Right cardiac atrium (tissue), 5 donors: ENCODE results near the gene SESN1. TPM values are rescaled to one million over a fixed set of nuclear protein-coding genes. Genes with fewer than 3 reads are reported as not detected.

Experiments used
- ATAC-seq, 2 donors: fragments of 200-7000 bp; cut with Tn5 transposase; one replicate each; pipeline versions ENCODE4 v1.8.0 to v1.9.1; 2020; ENCODE audit warnings: moderate library complexity in 2 of 2, mild to moderate bottlenecking in 1 of 2
- DNase-seq, 3 donors: peaks; one replicate each; pipeline ENCODE4 v3.0.0-alpha.2; 2020
- H3K27ac ChIP-seq: one replicate; pipeline ENCODE4 v1.5.1; 2013; ENCODE audit warnings: mild to moderate bottlenecking, low read length, control low read depth, moderate library complexity
- H3K27me3 ChIP-seq: one replicate; pipeline ENCODE4 v1.6.1; 2013; ENCODE audit not compliant: control insufficient read depth, insufficient read depth
- H3K4me1 ChIP-seq: one replicate; pipeline ENCODE4 v1.6.1; 2013; ENCODE audit warnings: low read length; ENCODE audit not compliant: control insufficient read depth, insufficient read depth
- H3K4me3 ChIP-seq: one replicate; pipeline ENCODE4 v1.5.1; 2013; ENCODE audit warnings: low read length, control low read depth
- H3K9me3 ChIP-seq: one replicate; pipeline ENCODE4 v1.6.1; 2013; ENCODE audit warnings: low read length; ENCODE audit not compliant: control insufficient read depth
- WGBS: extraction: QIAGEN DNeasy Blood & Tissue Kit; methylation state at CpG from one replicate; pipeline ENCODE4 v1.1.7; 2013; 5-methylcytosine and 5-hydroxymethylcytosine counted together
- intact Hi-C, 4 donors: fragments of 100-400 bp; cut with DNase I; formaldehyde crosslinking; loops; one replicate each; pipeline versions ENCODE4 v1.11.0 to v1.14.0; 2022 to 2023
- polyA plus RNA-seq: library from polyadenylated mRNA; stranded (reverse); fragments of 200-250 nt; gene quantifications from one replicate; pipeline ENCODE4 v1.2.3, GENCODE V29; 2013
- total RNA-seq, 4 donors: library from RNA; stranded (reverse); fragmentation: NEBNext Ultra II Directional; extraction: Animal tissue kit (Norgen Biotek cat#: 25700); gene quantifications; one replicate each; pipeline ENCODE4 v1.2.1, GENCODE V29; 2021
- donor health status: healthy with polysubstance abuse.
- donor health status: DM: no; HTN: yes; CAD: no.
- donor health status: DM: no; HTN: no; CAD: no.
- donor health status: DM: no; HTN: yes; CAD: no; lungs with severe emphysema.
- donor health status: DM: yes; HTN: yes; CAD: no.

SESN1 gene
- total and polyA plus RNA-seq, 5 donors: 26.5 to 60.5 (median 40.8) TPM

DNA sequence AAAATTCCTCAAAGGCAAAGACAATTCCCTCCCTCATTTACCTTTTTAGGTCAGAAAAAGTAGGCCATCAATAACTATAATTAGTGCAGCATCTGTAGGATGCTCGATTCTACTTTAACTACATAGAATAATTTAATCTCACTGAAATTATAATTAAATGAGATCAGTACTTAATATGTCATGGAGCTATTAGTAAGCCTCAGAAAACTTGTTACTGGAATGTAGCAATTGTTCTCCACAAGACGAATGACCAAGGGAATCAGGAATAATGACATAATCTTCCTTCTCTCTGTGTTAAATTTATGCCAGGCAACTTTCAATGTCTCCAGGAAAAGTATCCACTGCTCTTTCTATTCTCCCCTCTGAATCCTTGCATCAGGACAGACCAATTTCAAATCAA, 34.1 kb downstream of the SESN1 start:
- no peak overlapping the region for H3K4me3 ChIP-seq
- DNase-seq: no peak
- no peaks in the 10 kb centered on the region for H3K27me3 ChIP-seq
- peaks cover 16% of the 10 kb centered on the region for H3K4me1 ChIP-seq
- H3K27ac ChIP-seq: no peak overlapping the region
- no peaks in the 10 kb centered on the region for H3K9me3 ChIP-seq
- WGBS: 22% methylated on average over 2 of the region's 2 CpGs
- intact Hi-C loops: loop anchor here in 1 of 4 donors (10.0 kb wide), 2 partner anchors 56 to 156 kb away; no protein-coding TSS in a partner anchor
- no peak for ATAC-seq

DNA sequence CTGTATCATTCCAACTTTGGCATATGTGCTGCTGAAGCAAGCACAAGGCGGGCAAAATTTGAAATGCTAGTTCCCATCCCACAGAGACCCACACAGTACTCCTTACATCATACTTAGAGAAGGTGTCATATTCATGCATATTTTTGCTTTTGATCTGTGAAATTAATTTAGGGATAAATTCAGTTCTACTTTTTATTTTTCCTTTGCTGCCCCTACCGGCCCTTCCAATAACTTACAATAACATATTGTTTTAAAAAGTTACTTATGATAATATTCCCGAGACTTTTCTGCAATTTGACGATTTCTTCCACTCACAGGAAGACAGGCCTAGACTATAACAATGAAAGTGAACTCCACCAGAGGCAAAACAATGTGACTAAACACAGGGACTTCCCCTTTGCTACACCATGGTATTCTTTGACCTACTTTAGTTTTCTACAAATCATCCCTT, 35.0 kb downstream of the SESN1 start:
- Histone ChIP-seq H3K9me3 (no peaks in the 10 kb centered on the region), H3K4me3 (no peak overlapping the region), H3K27ac (no peak overlapping the region), H3K4me1 (peaks cover 16% of the 10 kb centered on the region), H3K27me3 (no peaks in the 10 kb centered on the region)
- WGBS: 41% methylated on average over 4 of the region's 4 CpGs
- ATAC-seq: peak; percentile 75 to 88
- intact Hi-C loops: loop anchor here in 3 of 4 donors (5.0 to 10.0 kb wide), 3 partner anchors 52 to 155 kb away; no protein-coding TSS in a partner anchor
- no peak for DNase-seq

DNA sequence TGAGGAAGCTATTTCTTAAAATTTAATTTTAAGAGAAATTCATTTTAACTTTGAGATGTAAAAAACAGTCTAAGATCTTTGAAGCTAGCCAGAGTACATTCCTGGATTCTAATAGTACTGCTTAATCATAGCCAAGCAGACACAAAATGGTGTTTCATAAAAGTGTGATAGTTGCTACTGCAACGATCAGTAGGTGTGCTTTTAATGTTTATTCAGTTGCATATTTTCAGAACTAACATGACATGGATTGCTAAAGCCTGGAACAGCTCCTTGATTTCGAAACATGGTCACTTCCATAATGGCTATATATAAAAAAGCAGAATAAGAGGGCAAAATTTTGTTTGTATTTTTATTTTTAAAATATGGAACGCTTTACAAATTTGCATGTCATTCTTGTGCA, 35.5 kb downstream of the SESN1 start:
- ATAC-seq (no peak), DNase-seq (no peak)
- Histone ChIP-seq H3K4me1 (peaks cover 16% of the 10 kb centered on the region), H3K27me3 (no peaks in the 10 kb centered on the region), H3K9me3 (no peaks in the 10 kb centered on the region), H3K27ac (no peak overlapping the region), H3K4me3 (no peak overlapping the region)
- WGBS: 56% methylated on average over 3 of the region's 3 CpGs
- intact Hi-C loops: loop anchor here in 2 of 4 donors (5.0 to 10.0 kb wide), 2 partner anchors 52 to 54 kb away; no protein-coding TSS in a partner anchor

DNA sequence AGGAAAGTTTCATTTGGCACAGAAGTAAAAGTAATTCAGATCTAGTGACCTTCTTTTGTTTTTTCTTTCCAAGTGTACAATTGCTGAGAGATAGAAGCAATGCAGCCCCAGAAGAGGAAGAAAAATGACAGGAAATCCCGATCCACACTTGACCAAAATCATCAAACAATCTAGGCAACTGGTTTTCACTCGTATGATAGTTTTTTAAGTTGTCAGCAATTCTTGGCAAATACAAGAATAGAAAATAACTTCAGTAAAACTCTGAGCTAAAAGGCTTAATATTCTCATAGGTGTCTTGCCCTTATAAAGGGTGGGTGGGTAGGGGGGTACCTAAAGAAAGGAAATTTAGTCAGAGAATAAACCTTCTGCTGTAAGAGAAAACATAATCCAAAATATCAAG, 36.0 kb downstream of the SESN1 start:
- 31% methylated on average over 2 of the region's 2 CpGs for WGBS
- Histone ChIP-seq H3K9me3 (no peaks in the 10 kb centered on the region), H3K4me3 (no peak overlapping the region), H3K27ac (no peak overlapping the region), H3K4me1 (peaks cover 16% of the 10 kb centered on the region), H3K27me3 (no peaks in the 10 kb centered on the region)
- ATAC-seq (no peak), DNase-seq (no peak)
- intact Hi-C loops: loop anchor here in 2 of 4 donors (5.0 to 10.0 kb wide), 2 partner anchors 51 to 54 kb away; no protein-coding TSS in a partner anchor

DNA sequence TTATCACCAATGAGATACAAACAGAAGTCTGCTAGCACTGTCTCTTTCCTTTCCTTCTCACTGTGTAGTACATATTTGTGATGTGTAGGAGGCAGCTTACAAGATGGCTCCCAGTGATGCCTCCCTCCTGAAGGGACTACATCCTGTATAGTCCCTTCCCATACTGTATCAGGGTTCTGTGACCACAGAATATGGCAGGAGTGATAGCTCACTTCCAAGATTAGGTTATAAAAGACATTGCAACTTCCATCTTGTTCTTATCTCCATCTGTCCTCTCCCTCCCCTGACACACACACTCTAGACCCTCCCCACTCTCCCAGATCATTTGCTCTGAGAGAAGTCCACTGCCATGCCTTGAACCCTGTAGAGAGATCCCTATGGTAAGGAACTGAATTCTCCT, 38.0 kb downstream of the SESN1 start:
- intact Hi-C loops: loop anchor here in 2 of 4 donors (5.0 to 10.0 kb wide), 2 partner anchors 49 to 52 kb away; no protein-coding TSS in a partner anchor
- Histone ChIP-seq H3K27me3 (no peaks in the 10 kb centered on the region), H3K4me1 (peaks cover 10% of the 10 kb centered on the region), H3K4me3 (no peak overlapping the region), H3K9me3 (no peaks in the 10 kb centered on the region), H3K27ac (no peak overlapping the region)
- ATAC-seq (peak in 1 of 2 donors; percentile 12), DNase-seq (no peak)

DNA sequence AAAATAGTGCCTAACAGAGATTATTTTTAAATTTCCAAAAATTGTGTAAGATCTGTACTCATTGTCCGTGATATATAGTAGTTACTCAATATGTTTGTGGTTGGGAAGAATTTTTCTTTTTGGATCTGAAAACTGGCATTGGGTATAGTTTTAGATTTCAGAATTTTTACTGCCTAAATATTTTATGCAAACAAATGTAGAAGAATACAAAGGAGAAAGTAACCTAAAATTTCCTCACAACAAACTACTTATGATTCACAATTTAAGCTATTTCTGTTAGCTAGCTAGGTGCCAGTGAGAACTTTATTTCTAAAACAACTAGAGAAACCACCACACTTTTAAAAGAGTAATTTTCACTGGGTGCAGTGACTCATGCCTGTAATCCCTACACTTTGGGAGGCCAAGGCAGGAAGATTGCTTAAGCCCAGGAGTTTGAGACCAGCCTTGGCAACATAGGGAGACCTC, 38.8 kb downstream of the SESN1 start:
- 87% methylated on average over 1 of the region's 1 CpG for WGBS

DNA sequence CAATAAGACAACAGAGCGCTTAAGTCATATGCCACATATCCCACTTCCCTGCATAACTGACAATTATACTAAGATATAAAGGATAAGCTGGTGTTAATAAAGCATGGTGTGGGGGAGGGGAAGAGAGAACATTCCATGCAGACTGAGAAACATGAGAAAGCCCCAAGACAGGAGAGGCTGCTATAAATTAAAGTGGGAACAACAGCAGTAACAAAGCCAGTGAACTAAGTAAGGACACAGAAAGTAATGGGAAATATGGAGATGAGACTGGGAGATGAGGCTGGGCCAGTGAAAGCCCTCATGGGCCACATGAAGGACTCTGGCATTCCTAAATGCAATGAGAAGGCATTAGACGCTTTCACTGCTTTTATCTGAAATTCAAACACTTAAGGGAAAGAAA, 41.3 kb downstream of the SESN1 start:
- no peak for DNase-seq
- Histone ChIP-seq H3K4me3 (no peak overlapping the region), H3K27me3 (no peaks in the 10 kb centered on the region), H3K9me3 (no peaks in the 10 kb centered on the region), H3K4me1 (peaks cover 9% of the 10 kb centered on the region), H3K27ac (no peak overlapping the region)
- 86% methylated on average over 2 of the region's 2 CpGs for WGBS
- intact Hi-C loops: loop anchor here in 1 of 4 donors (10.0 kb wide), 1 partner anchor 49 kb away; no protein-coding TSS in a partner anchor
- ATAC-seq: no peak

More for the DNA sequence above, 38.8 kb downstream of the SESN1 start:
- Histone ChIP-seq H3K9me3 (no peaks in the 10 kb centered on the region), H3K4me3 (no peak overlapping the region), H3K4me1 (peaks cover 10% of the 10 kb centered on the region), H3K27me3 (no peaks in the 10 kb centered on the region), H3K27ac (no peak overlapping the region)
- no peak for ATAC-seq
- intact Hi-C loops: loop anchor here in 2 of 4 donors (5.0 to 10.0 kb wide), 2 partner anchors 49 to 51 kb away; no protein-coding TSS in a partner anchor
- no peak for DNase-seq

DNA sequence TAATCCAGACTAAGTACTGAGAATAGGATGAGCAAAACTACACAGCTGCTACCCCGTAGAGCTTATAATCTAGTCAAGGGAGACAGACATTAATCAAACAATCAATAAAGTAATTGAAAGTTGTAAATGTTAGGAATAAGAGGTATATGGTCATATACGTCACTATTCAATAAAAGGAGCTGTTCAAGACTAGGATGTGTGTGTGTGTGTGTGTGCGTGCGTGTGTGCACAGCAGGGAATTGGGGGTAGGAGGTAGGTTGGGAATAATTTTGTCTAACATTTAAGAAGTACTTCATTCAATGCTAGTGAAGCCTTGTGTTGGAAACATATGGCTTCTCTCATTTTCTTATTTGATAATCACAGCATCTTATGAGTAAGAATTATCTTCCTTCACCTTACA, 41.8 kb downstream of the SESN1 start:
- 91% methylated on average over 4 of the region's 4 CpGs for WGBS
- no peak overlapping the region for H3K27ac ChIP-seq
- H3K9me3 ChIP-seq: no peaks in the 10 kb centered on the region
- H3K4me1 ChIP-seq: peaks cover 9% of the 10 kb centered on the region
- no peak overlapping the region for H3K4me3 ChIP-seq
- H3K27me3 ChIP-seq: no peaks in the 10 kb centered on the region
- intact Hi-C loops: loop anchor here in 1 of 4 donors (10.0 kb wide), 1 partner anchor 48 kb away; no protein-coding TSS in a partner anchor
- DNase-seq (no peak), ATAC-seq (no peak)

DNA sequence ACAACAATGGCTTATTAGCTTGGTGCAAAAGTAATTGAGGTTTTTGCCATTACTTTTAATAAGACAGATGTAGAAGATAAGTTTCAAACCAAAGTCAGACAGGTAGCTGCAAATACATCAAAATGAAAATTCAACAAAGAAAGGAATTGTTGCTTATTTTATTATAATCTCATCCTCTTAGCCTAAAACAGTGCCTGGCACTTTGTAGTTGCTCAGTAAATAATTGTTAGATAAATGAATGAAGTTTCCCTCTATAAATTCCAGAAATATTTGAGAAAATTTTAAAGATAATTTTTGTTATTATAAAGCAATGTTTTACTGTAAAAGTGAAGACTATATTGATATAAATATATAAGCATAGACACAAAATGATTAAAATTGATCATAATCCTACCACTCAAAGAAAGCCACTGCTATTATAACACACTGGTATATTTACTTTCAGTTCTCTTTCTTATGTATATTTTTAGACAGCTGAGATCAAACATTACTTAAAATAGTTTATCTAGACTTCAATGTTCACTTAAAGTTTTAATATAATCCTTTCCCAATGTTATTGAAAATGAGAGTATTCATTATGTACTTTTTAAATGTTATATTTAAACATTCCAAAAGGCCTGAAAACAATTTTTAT, 42.5 kb downstream of the SESN1 start:
- DNase-seq: no peak
- Histone ChIP-seq H3K9me3 (no peaks in the 10 kb centered on the region), H3K4me1 (peaks cover 8% of the 10 kb centered on the region), H3K27me3 (no peaks in the 10 kb centered on the region), H3K27ac (no peak overlapping the region), H3K4me3 (no peak overlapping the region)
- intact Hi-C loops: loop anchor here in 1 of 4 donors (10.0 kb wide), 1 partner anchor 47 kb away; no protein-coding TSS in a partner anchor
- no peak for ATAC-seq

DNA sequence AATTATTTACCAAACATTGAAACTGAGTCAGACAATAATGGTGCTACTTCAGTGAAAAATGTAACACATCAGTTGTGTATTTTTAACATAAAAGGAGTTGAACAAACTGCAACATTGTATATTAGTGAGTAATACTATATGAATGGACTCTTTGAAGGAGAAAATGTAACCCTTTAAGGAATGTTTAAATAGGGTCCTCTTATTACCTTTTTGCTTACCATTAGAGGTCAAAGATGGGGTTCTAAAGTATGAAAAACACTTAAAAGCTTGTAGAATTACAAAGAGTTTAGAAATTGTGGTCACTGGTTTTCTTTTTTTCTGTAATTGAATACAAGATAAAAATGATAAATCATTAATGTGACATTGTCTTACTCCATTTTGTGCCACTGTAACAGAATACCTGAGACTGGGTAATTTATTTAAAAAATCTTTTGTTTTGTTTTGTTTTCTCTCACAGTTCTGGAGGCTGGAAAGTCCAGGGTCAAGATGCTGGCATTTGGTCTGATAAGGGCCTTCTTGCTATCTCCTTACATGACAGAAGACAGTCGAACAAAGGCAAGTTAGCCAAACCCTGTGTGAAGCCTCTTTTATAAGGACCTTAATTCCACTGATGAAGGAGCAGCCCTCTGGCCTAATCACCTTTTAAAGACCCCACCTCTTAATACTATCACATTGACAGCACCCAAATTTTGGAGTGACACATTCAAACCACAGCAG, 43.2 kb downstream of the SESN1 start:
- DNase-seq (no peak), ATAC-seq (no peak)
- Histone ChIP-seq H3K4me3 (no peak overlapping the region), H3K9me3 (no peaks in the 10 kb centered on the region), H3K27ac (no peak overlapping the region), H3K27me3 (no peaks in the 10 kb centered on the region), H3K4me1 (peaks cover 4% of the 10 kb centered on the region)
- intact Hi-C loops: loop anchor here in 1 of 4 donors (10.0 kb wide), 1 partner anchor 47 kb away; no protein-coding TSS in a partner anchor
- WGBS: 67% methylated on average over 1 of the region's 1 CpG
